Measurements from ENCODE around the gene BIN2.

DNA sequence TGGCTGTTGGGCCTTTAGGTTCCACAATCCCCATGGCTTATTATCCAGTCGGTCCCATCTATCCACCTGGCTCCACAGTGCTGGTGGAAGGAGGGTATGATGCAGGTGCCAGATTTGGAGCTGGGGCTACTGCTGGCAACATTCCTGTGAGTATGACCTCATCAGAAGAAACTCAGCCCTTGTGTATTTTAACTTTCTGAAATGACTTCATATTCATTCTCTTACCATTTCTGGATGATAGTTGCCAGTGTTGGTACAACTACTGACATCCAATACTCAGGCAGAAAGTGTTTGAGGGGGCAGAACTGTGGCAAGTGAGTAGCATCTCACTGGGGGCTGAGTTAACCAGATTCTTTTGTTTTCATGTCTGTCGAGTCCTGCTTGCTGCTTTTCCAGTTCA lies 83.0 kb downstream of the BIN2 start:
- TF ChIP-seq, protein P1, sequence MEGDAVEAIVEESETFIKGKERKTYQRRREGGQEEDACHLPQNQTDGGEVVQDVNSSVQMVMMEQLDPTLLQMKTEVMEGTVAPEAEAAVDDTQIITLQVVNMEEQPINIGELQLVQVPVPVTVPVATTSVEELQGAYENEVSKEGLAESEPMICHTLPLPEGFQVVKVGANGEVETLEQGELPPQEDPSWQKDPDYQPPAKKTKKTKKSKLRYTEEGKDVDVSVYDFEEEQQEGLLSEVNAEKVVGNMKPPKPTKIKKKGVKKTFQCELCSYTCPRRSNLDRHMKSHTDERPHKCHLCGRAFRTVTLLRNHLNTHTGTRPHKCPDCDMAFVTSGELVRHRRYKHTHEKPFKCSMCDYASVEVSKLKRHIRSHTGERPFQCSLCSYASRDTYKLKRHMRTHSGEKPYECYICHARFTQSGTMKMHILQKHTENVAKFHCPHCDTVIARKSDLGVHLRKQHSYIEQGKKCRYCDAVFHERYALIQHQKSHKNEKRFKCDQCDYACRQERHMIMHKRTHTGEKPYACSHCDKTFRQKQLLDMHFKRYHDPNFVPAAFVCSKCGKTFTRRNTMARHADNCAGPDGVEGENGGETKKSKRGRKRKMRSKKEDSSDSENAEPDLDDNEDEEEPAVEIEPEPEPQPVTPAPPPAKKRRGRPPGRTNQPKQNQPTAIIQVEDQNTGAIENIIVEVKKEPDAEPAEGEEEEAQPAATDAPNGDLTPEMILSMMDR (conservative IDR thresholded peaks at IDR 0.05 in 1 of 2, IDR thresholded peaks at IDR 0.05 in 1 of 2; ENCODE audit: extremely low read depth in 1 of 2, insufficient read depth in 1 of 2, low read depth in 1 of 2, low read length in 2 of 2): no peak
- no peak for TF ChIP-seq EZH2 (IDR thresholded peaks at IDR 0.05; ENCODE audit: borderline replicate concordance, low read length)
